ENCODE measurements around the gene AP1G1. TPM values are rescaled to one million over a fixed set of nuclear protein-coding genes. Genes with fewer than 3 reads are reported as not detected.
"Not testable (repeated sequence)": the region's sequence is repeated elsewhere in the genome, so short reads cannot be mapped to it uniquely, and the experiment has no call there.

AP1G1 gene
- total RNA-seq, 1 donor from 2014 or later: 90.0 TPM

GRCh38 chr16:71698491-71698890 lies 110.1 kb downstream of the AP1G1 start:
- H3K36me3 ChIP-seq: no peaks in the 10 kb centered on the region
- no peak overlapping the region for H3K4me3 ChIP-seq
- intact Hi-C loops (cut with DNase I): no loop called here
- no peaks in the 10 kb centered on the region for H3K27me3 ChIP-seq
- H3K9me3 ChIP-seq: no peaks in the 10 kb centered on the region
- DNase-seq (no peak), ATAC-seq (no peak)
- H3K4me1 ChIP-seq: no peaks in the 10 kb centered on the region
- H3K27ac ChIP-seq: no peak overlapping the region
- TF ChIP-seq, protein P1, sequence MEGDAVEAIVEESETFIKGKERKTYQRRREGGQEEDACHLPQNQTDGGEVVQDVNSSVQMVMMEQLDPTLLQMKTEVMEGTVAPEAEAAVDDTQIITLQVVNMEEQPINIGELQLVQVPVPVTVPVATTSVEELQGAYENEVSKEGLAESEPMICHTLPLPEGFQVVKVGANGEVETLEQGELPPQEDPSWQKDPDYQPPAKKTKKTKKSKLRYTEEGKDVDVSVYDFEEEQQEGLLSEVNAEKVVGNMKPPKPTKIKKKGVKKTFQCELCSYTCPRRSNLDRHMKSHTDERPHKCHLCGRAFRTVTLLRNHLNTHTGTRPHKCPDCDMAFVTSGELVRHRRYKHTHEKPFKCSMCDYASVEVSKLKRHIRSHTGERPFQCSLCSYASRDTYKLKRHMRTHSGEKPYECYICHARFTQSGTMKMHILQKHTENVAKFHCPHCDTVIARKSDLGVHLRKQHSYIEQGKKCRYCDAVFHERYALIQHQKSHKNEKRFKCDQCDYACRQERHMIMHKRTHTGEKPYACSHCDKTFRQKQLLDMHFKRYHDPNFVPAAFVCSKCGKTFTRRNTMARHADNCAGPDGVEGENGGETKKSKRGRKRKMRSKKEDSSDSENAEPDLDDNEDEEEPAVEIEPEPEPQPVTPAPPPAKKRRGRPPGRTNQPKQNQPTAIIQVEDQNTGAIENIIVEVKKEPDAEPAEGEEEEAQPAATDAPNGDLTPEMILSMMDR (IDR thresholded peaks at IDR 0.05): no peak

DNA sequence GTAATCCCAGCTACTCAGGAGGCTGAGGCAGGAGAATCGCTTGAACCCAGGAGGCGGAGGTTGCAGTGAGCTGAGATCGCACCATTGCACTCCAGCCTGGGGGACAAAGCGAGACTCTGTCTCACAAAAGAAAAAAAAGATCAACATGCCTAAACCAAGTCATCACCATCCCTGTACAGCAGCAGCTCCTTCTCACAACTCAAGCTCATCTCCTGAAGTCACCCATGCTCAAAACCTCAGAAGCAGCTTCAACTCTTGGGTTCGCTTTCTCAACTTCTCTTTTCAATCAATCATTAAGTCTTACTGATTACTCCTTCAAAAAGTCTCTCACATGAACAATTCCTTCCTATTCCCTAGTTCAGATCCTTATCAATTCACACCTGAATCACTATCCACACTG lies 115.5 kb downstream of the AP1G1 start:
- no peaks in the 10 kb centered on the region for H3K9me3 ChIP-seq
- H3K36me3 ChIP-seq: peaks cover 23% of the 10 kb centered on the region
- H3K4me3 ChIP-seq: no peak overlapping the region
- ATAC-seq (no peak), DNase-seq (no peak)
- TF ChIP-seq, protein P1 (IDR thresholded peaks at IDR 0.05): no peak
- H3K27ac ChIP-seq: no peak overlapping the region
- intact Hi-C loops (cut with DNase I): no loop called here
- no peaks in the 10 kb centered on the region for H3K27me3 ChIP-seq
- no peaks in the 10 kb centered on the region for H3K4me1 ChIP-seq

DNA sequence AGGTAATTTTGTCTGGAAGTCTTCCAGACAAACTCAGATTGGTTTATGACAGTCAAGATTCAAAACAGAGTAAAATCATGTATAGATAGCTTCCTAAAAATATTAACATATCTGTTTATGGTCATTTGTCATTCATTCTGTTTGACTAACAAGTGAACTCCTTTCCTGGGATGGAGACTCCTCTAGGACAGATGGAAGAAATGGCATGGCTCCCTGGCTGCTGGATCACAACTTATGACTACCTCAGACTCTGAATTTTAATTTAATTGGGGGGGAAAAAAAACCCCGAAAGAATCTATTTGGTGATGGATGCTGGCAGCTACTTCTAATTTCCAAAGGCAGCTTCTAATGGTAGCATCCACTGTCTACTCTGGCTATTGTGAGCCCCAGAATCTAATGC lies 118.7 kb downstream of the AP1G1 start:
- TF ChIP-seq, protein P1 (IDR thresholded peaks at IDR 0.05): no peak
- DNase-seq (no peak), ATAC-seq (no peak)
- H3K27ac ChIP-seq: no peak overlapping the region
- no peak overlapping the region for H3K4me3 ChIP-seq
- peaks cover 30% of the 10 kb centered on the region for H3K36me3 ChIP-seq
- H3K9me3 ChIP-seq: no peaks in the 10 kb centered on the region
- intact Hi-C loops (cut with DNase I): no loop called here
- H3K4me1 ChIP-seq: no peaks in the 10 kb centered on the region
- H3K27me3 ChIP-seq: no peaks in the 10 kb centered on the region

DNA sequence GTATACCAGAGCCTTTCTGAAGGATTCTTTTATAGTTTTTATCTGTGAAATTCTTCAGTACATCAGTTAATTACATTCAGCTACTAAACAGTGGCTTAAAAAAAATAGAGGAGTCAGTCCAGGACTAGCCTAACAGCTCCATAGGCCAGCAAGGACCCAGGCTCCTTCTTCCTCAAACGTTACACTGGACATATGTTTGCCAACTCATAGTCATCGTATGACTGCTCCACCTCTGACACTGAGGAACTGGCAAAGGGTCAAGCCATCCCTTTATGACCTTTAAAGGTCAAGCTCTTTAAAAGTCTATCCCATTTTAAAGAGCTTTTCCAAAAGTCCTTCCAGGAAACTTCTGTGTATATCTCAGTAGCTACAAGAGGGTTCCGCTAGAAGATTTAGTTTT lies 120.8 kb downstream of the AP1G1 start:
- Histone ChIP-seq H3K27ac (no peak overlapping the region), H3K4me3 (no peak overlapping the region), H3K4me1 (no peaks in the 10 kb centered on the region), H3K36me3 (peaks cover 36% of the 10 kb centered on the region), H3K27me3 (no peaks in the 10 kb centered on the region), H3K9me3 (no peaks in the 10 kb centered on the region)
- TF ChIP-seq, protein P1 (IDR thresholded peaks at IDR 0.05): no peak
- intact Hi-C loops (cut with DNase I): no loop called here
- no peak for ATAC-seq
- no peak for DNase-seq

DNA sequence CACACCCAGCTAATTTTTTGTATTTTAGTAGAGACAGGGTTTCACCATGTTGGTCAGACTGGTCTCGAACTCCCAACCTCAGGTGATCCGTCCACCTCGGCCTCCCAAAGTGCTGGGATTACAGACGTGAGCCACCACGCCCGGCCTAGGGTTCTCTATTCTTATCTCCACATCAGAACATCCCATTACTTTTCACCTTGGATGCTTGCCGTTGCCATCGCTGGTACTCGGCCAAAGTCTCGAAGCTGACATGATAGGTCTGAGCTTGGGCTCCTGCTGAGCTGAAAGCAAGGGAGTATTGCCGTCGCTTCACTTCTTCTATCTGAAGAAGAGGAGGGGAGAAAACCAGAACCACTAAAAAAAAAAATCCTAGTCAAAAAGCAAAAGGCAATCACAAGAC lies 124.4 kb downstream of the AP1G1 start:
- DNase-seq; ATAC-seq; H3K27me3 ChIP-seq; intact Hi-C loops (cut with DNase I); H3K4me3 ChIP-seq; H3K9me3 ChIP-seq; H3K4me1 ChIP-seq; H3K27ac ChIP-seq: not testable (repeated sequence)
- peaks cover 27% of the 10 kb centered on the region for H3K36me3 ChIP-seq

DNA sequence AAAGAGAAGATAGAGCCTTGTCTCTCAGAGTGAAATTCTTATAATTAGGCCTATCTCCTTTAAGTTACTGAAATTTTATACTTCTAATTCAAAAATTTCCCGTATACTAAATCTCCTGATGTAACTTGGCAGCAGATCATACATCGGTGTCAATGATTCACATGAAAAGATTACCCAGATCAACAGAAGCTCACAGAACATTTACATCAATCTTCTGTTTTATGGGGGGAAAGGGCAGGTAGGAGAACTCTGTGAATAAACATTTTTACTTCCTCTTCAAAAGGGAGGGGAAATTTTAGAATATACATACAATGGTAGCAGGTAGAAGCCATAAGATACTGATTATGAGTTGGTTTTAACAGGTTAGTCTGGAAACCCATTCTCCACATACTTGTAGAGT lies 127.3 kb downstream of the AP1G1 start:
- intact Hi-C loops (cut with DNase I): no loop called here
- H3K9me3 ChIP-seq: no peaks in the 10 kb centered on the region
- peaks cover 25% of the 10 kb centered on the region for H3K36me3 ChIP-seq
- TF ChIP-seq, protein P1 (IDR thresholded peaks at IDR 0.05): no peak
- ATAC-seq (no peak), DNase-seq (no peak)
- no peaks in the 10 kb centered on the region for H3K27me3 ChIP-seq
- H3K4me3 ChIP-seq: no peak overlapping the region
- no peak overlapping the region for H3K27ac ChIP-seq
- no peaks in the 10 kb centered on the region for H3K4me1 ChIP-seq

Other genes with a start within 250 kb of the AP1G1 start
- gene TAT, start 231.7 kb downstream of the AP1G1 start, total RNA-seq: not detected
- gene MARVELD3, start 182.7 kb downstream of the AP1G1 start, total RNA-seq: 6.9 TPM
- gene PHLPP2, start 84.1 kb downstream of the AP1G1 start, total RNA-seq: 9.3 TPM
- 32.2 TPM for gene ATXN1L, start 37.1 kb upstream of the AP1G1 start, total RNA-seq
- 5.6 TPM for gene ZNF821, start 75.3 kb upstream of the AP1G1 start, total RNA-seq
- 184 TPM for gene IST1, start 86.7 kb upstream of the AP1G1 start, total RNA-seq
- 0.32 TPM for gene PKD1L3, start 191.6 kb upstream of the AP1G1 start, total RNA-seq
- 7.7 TPM for gene DHODH, start 199.9 kb upstream of the AP1G1 start, total RNA-seq
- 94.2 TPM for gene HP, start 245.7 kb upstream of the AP1G1 start, total RNA-seq

Measured in upper lobe of right lung (tissue), 1 donor.